CD14-positive monocyte (primary cell): ENCODE measurements around the gene CTNND2. TPM values are rescaled to one million over a fixed set of nuclear protein-coding genes. Genes with fewer than 3 reads are reported as not detected.

ENCODE experiments used
- DNase-seq, 3 donors: peaks; one replicate each; pipeline ENCODE4 v3.0.0-alpha.2; 2011 to 2022
- H2AFZ ChIP-seq: 2 replicates; pipeline ENCODE4 v1.6.0; 2012; ENCODE audit warnings: mild to moderate bottlenecking, low read depth, low read length, inconsistent platforms; ENCODE audit not compliant: insufficient read depth, poor library complexity, severe bottlenecking
- H3K27ac ChIP-seq, 2 donors: 1 replicate in 1 of 2; 2 replicates in 1 of 2; pipeline ENCODE4 v1.5.1; 2012 to 2013; ENCODE audit warnings: low read length in 2 of 2, control low read depth in 1 of 2, inconsistent platforms in 1 of 2, low read depth in 1 of 2, mild to moderate bottlenecking in 1 of 2
- H3K27me3 ChIP-seq, 2 donors: one replicate each; pipeline versions ENCODE4 v1.6.0 to v1.6.1; 2011 to 2013; ENCODE audit warnings: low read length in 2 of 2; ENCODE audit not compliant: control insufficient read depth in 2 of 2, insufficient read depth in 2 of 2
- H3K36me3 ChIP-seq, 2 donors: replicated peaks in 1 of 2; 1 replicate in 1 of 2; 2 replicates in 1 of 2; pipeline versions ENCODE4 v1.5.1 to v1.6.1; 2012 to 2013; ENCODE audit warnings: low read length in 2 of 2, control low read depth in 1 of 2, inconsistent platforms in 1 of 2, mild to moderate bottlenecking in 1 of 2; ENCODE audit not compliant: insufficient read depth in 2 of 2, control insufficient read depth in 1 of 2
- H3K4me1 ChIP-seq, 2 donors: 1 replicate in 1 of 2; 2 replicates in 1 of 2; pipeline versions ENCODE4 v1.5.1 to v1.6.1; 2012 to 2013; ENCODE audit warnings: low read length in 2 of 2, control low read depth in 1 of 2, inconsistent platforms in 1 of 2, mild to moderate bottlenecking in 1 of 2, moderate library complexity in 1 of 2; ENCODE audit not compliant: insufficient read depth in 2 of 2, control insufficient read depth in 1 of 2
- H3K4me2 ChIP-seq: replicated peaks from 2 replicates; pipeline ENCODE3; 2012; ENCODE audit warnings: low read length, moderate library complexity, mild to moderate bottlenecking; ENCODE audit not compliant: poor library complexity, severe bottlenecking; ENCODE audit errors: extremely low read depth
- H3K4me3 ChIP-seq, 3 experiments: fragments of 200-600 bp in 1 of 3; sonication (generic) in 1 of 3; replicated peaks in 1 of 3; 1 replicate in 2 of 3; 2 replicates in 1 of 3; pipeline ENCODE4 v1.5.1; 2011 to 2013; ENCODE audit warnings: low read length in 3 of 3, mild to moderate bottlenecking in 3 of 3, control low read depth in 2 of 3, low read depth in 2 of 3, inconsistent platforms in 1 of 3, moderate library complexity in 1 of 3
- H3K79me2 ChIP-seq: 2 replicates; pipeline ENCODE4 v1.6.0; 2012; ENCODE audit warnings: mild to moderate bottlenecking, control low read depth, inconsistent platforms, low read length, moderate library complexity; ENCODE audit not compliant: insufficient read depth
- H3K9ac ChIP-seq: 2 replicates; pipeline ENCODE4 v1.6.0; 2017; ENCODE audit warnings: low read length, mild to moderate bottlenecking; ENCODE audit not compliant: insufficient read depth, poor library complexity, severe bottlenecking
- H3K9me3 ChIP-seq, 2 donors: replicated peaks in 1 of 2; 1 replicate in 1 of 2; 2 replicates in 1 of 2; pipeline versions ENCODE4 v1.5.1 to v1.6.1; 2012 to 2013; ENCODE audit warnings: low read length in 2 of 2, control low read depth in 1 of 2; ENCODE audit not compliant: control insufficient read depth in 1 of 2, insufficient read depth in 1 of 2
- H4K20me1 ChIP-seq: 2 replicates; pipeline ENCODE4 v1.6.0; 2012; ENCODE audit warnings: mild to moderate bottlenecking, low read length, control low read depth, moderate library complexity; ENCODE audit not compliant: insufficient read depth
- H3K27ac Mint-ChIP-seq, 7 donors: one replicate each; pipeline ENCODE4 v1.8.0; 2020; ENCODE audit warnings: mild to moderate bottlenecking in 7 of 7, mixed read lengths in 7 of 7, moderate library complexity in 6 of 7, inconsistent platforms in 2 of 7
- H3K27me3 Mint-ChIP-seq, 3 donors: one replicate each; pipeline ENCODE4 v1.8.0; 2021 to 2022; ENCODE audit warnings: low read depth in 3 of 3, mild to moderate bottlenecking in 3 of 3, mixed read lengths in 3 of 3, moderate library complexity in 3 of 3, inconsistent platforms in 1 of 3
- H3K36me3 Mint-ChIP-seq, 2 donors: one replicate each; pipeline ENCODE4 v1.8.0; 2020; ENCODE audit warnings: mixed read lengths in 2 of 2, inconsistent platforms in 1 of 2, mild to moderate bottlenecking in 1 of 2
- H3K4me1 Mint-ChIP-seq: one replicate; pipeline ENCODE4 v1.8.0; 2020; ENCODE audit warnings: mild to moderate bottlenecking, mixed read lengths
- H3K4me3 Mint-ChIP-seq, 2 donors: one replicate each; pipeline ENCODE4 v1.8.0; 2020; ENCODE audit warnings: mild to moderate bottlenecking in 2 of 2, mixed read lengths in 2 of 2, moderate library complexity in 1 of 2
- H3K9me3 Mint-ChIP-seq, 7 donors: one replicate each; pipeline ENCODE4 v1.8.0; 2020 to 2022; ENCODE audit warnings: mixed read lengths in 7 of 7, mild to moderate bottlenecking in 6 of 7, moderate library complexity in 6 of 7, inconsistent platforms in 2 of 7
- CTCF ChIP-seq: fragments of 200-600 bp; IDR thresholded peaks from one replicate; pipeline ENCODE4 v1.8.0; 2022; ENCODE audit warnings: antibody characterized with exemption, mild to moderate bottlenecking
- WGBS: methylation state at CpG from one replicate; pipeline ENCODE4 v1.1.5; 2013; ENCODE audit warnings: missing lambda C conversion rate; ENCODE audit not compliant: insufficient coverage; 5-methylcytosine and 5-hydroxymethylcytosine counted together
- intact Hi-C, 2 donors: fragments of 100-400 bp; cut with micrococcal nuclease; formaldehyde crosslinking; loops; one replicate each; pipeline versions ENCODE4 v1.15.0 to v1.15.1; 2023
- polyA plus RNA-seq, 3 donors: library from polyadenylated mRNA; depleted of rRNA in 1 of 3; unstranded in 2 of 3; stranded (reverse) in 1 of 3; fragments of 300-500 nt in 2 of 3; fragments of >200 nt in 1 of 3; fragmentation: Illumina TruSeq in 2 of 3; gene quantifications; 1 replicate in 2 of 3; 2 replicates in 1 of 3; pipeline ENCODE4 v1.2.3, GENCODE V29; 2012 to 2021

Gene CTNND2
- polyA plus RNA-seq, 3 donors = not detected

- no peak for TF ChIP-seq CTCF
- Histone ChIP-seq H3K27me3 (no peaks in the 10 kb centered on the region), H4K20me1 (no peaks in the 10 kb centered on the region), H3K4me2 (no peak overlapping the region), H3K9me3 (no peaks in the 10 kb centered on the region), H3K79me2 (no peaks in the 10 kb centered on the region), H2AFZ (no peak overlapping the region), H3K4me1 (peaks cover 9 to 13% of the 10 kb centered on the region in 2 donors), H3K36me3 (no peaks in the 10 kb centered on the region), H3K27ac (no peak overlapping the region), H3K9ac (no peak overlapping the region), H3K4me3 (no peak overlapping the region)
- intact Hi-C loops = no loop called here
- H3K4me3 Mint-ChIP-seq = no peak overlapping the region
- peaks cover 13% of the 10 kb centered on the region for H3K4me1 Mint-ChIP-seq
- peaks cover 5 to 13% (median 8%) of the 10 kb centered on the region in 7 donors for H3K9me3 Mint-ChIP-seq
- no peak overlapping the region for H3K27ac Mint-ChIP-seq
- H3K36me3 Mint-ChIP-seq = no peaks in the 10 kb centered on the region
- WGBS = no CpG with 5 or more reads among the region's 5 CpGs
- peaks cover 0 to 4% (median 3%) of the 10 kb centered on the region in 3 donors for H3K27me3 Mint-ChIP-seq
- no peak for DNase-seq
Observed at GRCh38 chr5:11027660-11028059, 876.6 kb downstream of the CTNND2 start.

- no peaks in the 10 kb centered on the region for H4K20me1 ChIP-seq
- Mint-ChIP-seq H3K27me3 (peaks cover 0 to 4% (median 3%) of the 10 kb centered on the region in 3 donors), H3K4me1 (peaks cover 13% of the 10 kb centered on the region), H3K27ac (peak overlapping the region in 1 of 7 donors; percentile 80), H3K36me3 (no peaks in the 10 kb centered on the region), H3K9me3 (peaks cover 5 to 13% (median 8%) of the 10 kb centered on the region in 7 donors), H3K4me3 (no peak overlapping the region)
- DNase-seq = no peak
- no peaks in the 10 kb centered on the region for H3K27me3 ChIP-seq
- peaks cover 9 to 13% of the 10 kb centered on the region in 2 donors for H3K4me1 ChIP-seq
- H3K79me2 ChIP-seq = no peaks in the 10 kb centered on the region
- no peak for TF ChIP-seq CTCF
- no peak overlapping the region for H3K4me2 ChIP-seq
- no peak overlapping the region for H2AFZ ChIP-seq
- H3K9ac ChIP-seq = no peak overlapping the region
- H3K36me3 ChIP-seq = no peaks in the 10 kb centered on the region
- no peaks in the 10 kb centered on the region for H3K9me3 ChIP-seq
- H3K4me3 ChIP-seq = no peak overlapping the region
- intact Hi-C loops = no loop called here
- no CpG with 5 or more reads among the region's 2 CpGs for WGBS
- no peak overlapping the region for H3K27ac ChIP-seq
Observed at GRCh38 chr5:11026543-11026942, 877.7 kb downstream of the CTNND2 start.
